ENCODE measurements around the gene SBF2. TPM values are rescaled to one million over a fixed set of nuclear protein-coding genes. Genes with fewer than 3 reads are reported as not detected.

Gene SBF2
- total RNA-seq, 4 donors from 2014 or later = 20.6 to 48.6 (median 26.0) TPM

DNA sequence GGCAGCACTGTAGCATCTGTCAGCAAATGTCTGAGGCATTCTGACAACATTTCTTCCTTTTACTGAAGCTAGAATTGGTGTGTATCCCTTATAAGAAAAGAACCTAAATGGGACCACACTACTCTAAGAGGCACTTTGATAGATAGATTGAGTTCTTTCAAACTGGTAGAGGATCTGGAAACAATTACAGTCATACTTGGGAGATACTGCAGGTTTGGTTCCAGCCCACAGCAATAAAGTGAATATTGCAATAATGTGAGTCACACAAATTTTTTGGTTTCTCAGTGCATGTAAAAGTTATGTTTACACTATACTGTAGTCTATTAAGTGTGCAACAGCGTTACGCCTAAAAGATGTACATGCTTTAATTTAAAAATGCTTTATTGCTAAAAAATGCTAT lies 96.9 kb downstream of the SBF2 start:
- WGBS, 2 donors = 83 to 98% methylated on average over 2 of the region's 2 CpGs
- DNase-seq = no peak
- intact Hi-C loops (cut with DNase I) = no loop called here
- H3K27me3 ChIP-seq = no peaks in the 10 kb centered on the region
- no peaks in the 10 kb centered on the region for H3K4me1 ChIP-seq
- H3K9me3 ChIP-seq = no peaks in the 10 kb centered on the region
- TF ChIP-seq, protein P1, sequence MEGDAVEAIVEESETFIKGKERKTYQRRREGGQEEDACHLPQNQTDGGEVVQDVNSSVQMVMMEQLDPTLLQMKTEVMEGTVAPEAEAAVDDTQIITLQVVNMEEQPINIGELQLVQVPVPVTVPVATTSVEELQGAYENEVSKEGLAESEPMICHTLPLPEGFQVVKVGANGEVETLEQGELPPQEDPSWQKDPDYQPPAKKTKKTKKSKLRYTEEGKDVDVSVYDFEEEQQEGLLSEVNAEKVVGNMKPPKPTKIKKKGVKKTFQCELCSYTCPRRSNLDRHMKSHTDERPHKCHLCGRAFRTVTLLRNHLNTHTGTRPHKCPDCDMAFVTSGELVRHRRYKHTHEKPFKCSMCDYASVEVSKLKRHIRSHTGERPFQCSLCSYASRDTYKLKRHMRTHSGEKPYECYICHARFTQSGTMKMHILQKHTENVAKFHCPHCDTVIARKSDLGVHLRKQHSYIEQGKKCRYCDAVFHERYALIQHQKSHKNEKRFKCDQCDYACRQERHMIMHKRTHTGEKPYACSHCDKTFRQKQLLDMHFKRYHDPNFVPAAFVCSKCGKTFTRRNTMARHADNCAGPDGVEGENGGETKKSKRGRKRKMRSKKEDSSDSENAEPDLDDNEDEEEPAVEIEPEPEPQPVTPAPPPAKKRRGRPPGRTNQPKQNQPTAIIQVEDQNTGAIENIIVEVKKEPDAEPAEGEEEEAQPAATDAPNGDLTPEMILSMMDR (IDR thresholded peaks at IDR 0.05) = no peak
- no peak for TF ChIP-seq POLR2A (IDR thresholded peaks at IDR 0.05)
- H3K27ac ChIP-seq = no peak overlapping the region
- H3K36me3 ChIP-seq = peaks cover 0 to 9% (median 0%) of the 10 kb centered on the region in 3 donors
- no peak overlapping the region for H3K4me3 ChIP-seq

DNA sequence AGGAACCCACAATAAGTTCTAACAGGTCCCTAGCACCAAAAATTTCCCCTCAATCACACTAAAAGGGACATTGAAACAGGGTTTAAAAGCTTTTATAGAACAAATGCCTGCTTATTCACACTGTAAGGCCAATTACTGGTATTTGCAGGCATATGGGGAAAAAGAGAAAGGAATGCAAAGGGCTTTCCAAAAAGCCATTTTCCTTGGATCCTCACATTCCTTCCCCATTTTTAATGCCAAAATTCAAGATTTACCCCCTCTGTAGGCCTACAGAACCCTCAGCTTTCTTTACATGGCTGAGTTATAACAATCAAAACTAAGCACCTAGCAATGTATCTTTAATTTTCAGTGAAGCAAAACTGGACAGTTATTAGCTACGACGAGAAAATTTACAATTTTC lies 102.0 kb downstream of the SBF2 start:
- H3K36me3 ChIP-seq = peaks cover 0 to 9% (median 0%) of the 10 kb centered on the region in 3 donors
- intact Hi-C loops (cut with DNase I) = no loop called here
- H3K4me3 ChIP-seq = no peak overlapping the region
- TF ChIP-seq, protein P1 (IDR thresholded peaks at IDR 0.05) = no peak
- TF ChIP-seq POLR2A (IDR thresholded peaks at IDR 0.05) = no peak
- no peak for DNase-seq
- no peaks in the 10 kb centered on the region for H3K27me3 ChIP-seq
- no peaks in the 10 kb centered on the region for H3K9me3 ChIP-seq
- 96 to 100% methylated on average over 2 of the region's 2 CpGs for WGBS, 2 donors
- no peaks in the 10 kb centered on the region for H3K4me1 ChIP-seq
- no peak overlapping the region for H3K27ac ChIP-seq

DNA sequence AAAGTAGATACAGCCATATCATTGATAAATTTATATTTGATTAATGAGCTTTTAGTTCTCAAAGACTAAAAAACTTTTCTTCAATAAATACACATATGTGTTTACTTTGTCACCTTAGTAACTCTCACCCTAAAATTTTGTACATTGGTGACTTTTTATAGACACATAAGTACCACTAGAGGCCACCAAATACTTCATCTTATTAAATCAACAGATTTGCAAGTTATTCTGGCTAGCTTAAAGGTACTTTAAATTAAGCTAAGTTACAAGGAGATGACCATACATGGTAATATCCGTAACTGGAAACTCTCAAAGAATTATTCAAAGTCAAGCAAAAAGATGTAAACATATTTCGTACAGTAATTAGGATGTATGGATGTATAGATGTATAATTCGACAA lies 112.2 kb downstream of the SBF2 start:
- Histone ChIP-seq H3K9me3 (no peaks in the 10 kb centered on the region), H3K4me1 (no peaks in the 10 kb centered on the region), H3K36me3 (peaks cover 0 to 9% (median 0%) of the 10 kb centered on the region in 3 donors), H3K27me3 (no peaks in the 10 kb centered on the region), H3K27ac (no peak overlapping the region), H3K4me3 (no peak overlapping the region)
- WGBS, 2 donors = 93% methylated on average over 3 of the region's 3 CpGs
- DNase-seq = no peak
- TF ChIP-seq POLR2A (IDR thresholded peaks at IDR 0.05) = no peak
- TF ChIP-seq, protein P1 (IDR thresholded peaks at IDR 0.05) = peak in 3 of 6 experiments; percentile 11 to 37 (median 18)
- intact Hi-C loops (cut with DNase I) = no loop called here

DNA sequence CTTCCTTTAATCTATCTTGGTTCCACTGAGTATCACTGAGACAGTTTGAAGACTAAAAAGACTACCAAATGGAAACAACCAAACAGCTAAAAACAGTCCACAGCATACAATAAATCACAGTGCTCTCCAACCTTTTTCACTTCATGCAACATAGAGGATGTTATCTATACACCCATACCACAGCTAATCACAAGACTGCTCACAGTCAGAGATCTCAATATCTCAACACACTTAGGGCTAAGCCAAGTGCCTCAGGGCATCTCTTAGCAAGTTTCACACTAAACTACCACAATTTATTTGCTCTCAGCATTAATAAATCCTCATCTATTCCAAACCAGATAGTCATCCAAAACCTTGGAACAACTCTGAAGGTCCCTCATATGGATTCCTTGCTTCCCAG lies 129.4 kb downstream of the SBF2 start:
- no peak overlapping the region for H3K4me3 ChIP-seq
- no peaks in the 10 kb centered on the region for H3K27me3 ChIP-seq
- no peak for DNase-seq
- H3K9me3 ChIP-seq = no peaks in the 10 kb centered on the region
- no peaks in the 10 kb centered on the region for H3K36me3 ChIP-seq
- TF ChIP-seq POLR2A (IDR thresholded peaks at IDR 0.05) = no peak
- TF ChIP-seq, protein P1 (IDR thresholded peaks at IDR 0.05) = no peak
- peaks cover 0 to 27% (median 7%) of the 10 kb centered on the region in 3 donors for H3K4me1 ChIP-seq
- H3K27ac ChIP-seq = no peak overlapping the region
- intact Hi-C loops (cut with DNase I) = no loop called here

DNA sequence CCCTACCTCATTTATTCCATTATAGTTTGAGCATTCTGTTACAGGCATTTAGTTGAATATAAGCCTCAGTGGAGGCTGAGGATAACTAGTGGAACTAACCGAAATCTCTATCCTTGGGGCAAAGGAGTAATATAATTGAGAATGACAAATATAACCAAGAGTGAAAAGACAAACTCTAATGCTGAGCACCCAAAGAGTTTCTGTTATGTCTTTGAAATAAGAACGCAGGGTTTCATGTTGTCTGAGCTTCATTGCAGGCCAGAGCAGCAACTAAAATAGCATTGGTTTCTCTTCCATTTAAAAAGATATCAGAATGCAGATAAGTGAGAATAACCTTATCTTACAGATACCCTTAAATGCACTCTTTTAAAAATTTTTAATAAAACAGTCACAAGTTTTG lies 131.8 kb downstream of the SBF2 start:
- Histone ChIP-seq H3K4me1 (peaks cover 0 to 27% (median 7%) of the 10 kb centered on the region in 3 donors), H3K27ac (no peak overlapping the region), H3K36me3 (no peaks in the 10 kb centered on the region), H3K9me3 (no peaks in the 10 kb centered on the region), H3K4me3 (no peak overlapping the region), H3K27me3 (no peaks in the 10 kb centered on the region)
- TF ChIP-seq, protein P1 (IDR thresholded peaks at IDR 0.05) = no peak
- no peak for TF ChIP-seq POLR2A (IDR thresholded peaks at IDR 0.05)
- WGBS, 2 donors = 85 to 88% methylated on average over 2 of the region's 2 CpGs
- intact Hi-C loops (cut with DNase I) = no loop called here
- no peak for DNase-seq

Measured in esophagus squamous epithelium (tissue), 5 donors.